HUDEP-2 (cell line): ENCODE data around the gene CYP4F2.
"Not testable (repeated sequence)": the region's sequence is repeated elsewhere in the genome, so short reads cannot be mapped to it uniquely, and the experiment has no call there.

Experiments used
- DNase-seq, 76 experiments: peaks; one replicate each; lab custom pipeline; 2025; ENCODE audit not compliant: unreplicated experiment in 76 of 76; lab: John Stamatoyannopoulos, UW

Gene CYP4F2

GRCh38 chr19:15900504-15900903 is 2.6 kb upstream of the CYP4F2 start:
- DNase-seq = no peak

- DNase-seq = not testable (repeated sequence)
These were observed 2.2 kb upstream of the CYP4F2 start for GRCh38 chr19:15900032-15900431.

- DNase-seq = not testable (repeated sequence)
These were observed 1.7 kb upstream of the CYP4F2 start for GRCh38 chr19:15899561-15899960.

GRCh38 chr19:15897026-15897737 is 692 bp downstream of the CYP4F2 start:
- DNase-seq = no peak

- no peak for DNase-seq
These were observed 1.9 kb downstream of the CYP4F2 start for GRCh38 chr19:15895876-15896430.

DNA sequence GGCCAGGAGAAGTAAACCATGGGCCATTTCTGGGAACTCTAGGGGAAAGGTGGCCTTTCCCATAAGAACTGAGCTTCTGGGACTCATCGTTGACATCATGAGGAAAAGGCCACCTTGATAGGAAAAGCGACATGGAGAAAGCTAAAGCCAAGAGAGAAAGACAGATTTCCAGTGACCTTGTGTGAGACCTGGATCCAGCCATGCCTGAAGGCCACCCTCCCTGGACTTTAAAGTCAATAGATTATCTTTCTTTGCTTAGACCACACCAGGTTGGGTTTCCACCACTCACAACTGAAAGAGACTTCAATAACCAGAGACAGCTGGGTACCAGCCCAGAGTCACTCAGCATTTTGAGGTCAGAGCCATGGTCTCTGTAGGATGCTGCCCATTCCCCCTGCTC is 3.5 kb downstream of the CYP4F2 start:
- DNase-seq = no peak

- DNase-seq = no peak
These were observed 4.4 kb downstream of the CYP4F2 start for GRCh38 chr19:15893477-15893876.

- DNase-seq = no peak
These were observed 5.9 kb downstream of the CYP4F2 start for GRCh38 chr19:15892012-15892411.

DNA sequence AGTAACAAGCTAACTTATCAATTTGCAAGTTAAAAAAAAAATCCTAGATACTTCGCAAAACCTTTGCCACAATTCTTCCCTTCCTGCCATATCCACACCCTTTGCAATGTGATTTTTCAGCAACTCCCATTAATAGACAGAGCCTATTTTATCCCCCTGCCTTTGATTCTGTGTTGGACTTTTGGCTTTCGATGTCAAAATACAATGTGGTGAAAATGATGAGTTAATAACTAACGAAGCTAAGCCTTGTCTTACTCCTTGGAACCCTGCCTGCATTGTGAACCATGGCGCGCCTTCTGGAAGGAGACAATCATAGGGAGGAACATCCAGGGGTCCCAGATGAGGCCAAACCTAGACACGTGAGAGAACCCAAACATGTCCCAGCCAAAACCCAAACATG is 6.4 kb downstream of the CYP4F2 start:
- no peak for DNase-seq

GRCh38 chr19:15889339-15889738 is 8.5 kb downstream of the CYP4F2 start:
- not testable (repeated sequence) for DNase-seq

DNA sequence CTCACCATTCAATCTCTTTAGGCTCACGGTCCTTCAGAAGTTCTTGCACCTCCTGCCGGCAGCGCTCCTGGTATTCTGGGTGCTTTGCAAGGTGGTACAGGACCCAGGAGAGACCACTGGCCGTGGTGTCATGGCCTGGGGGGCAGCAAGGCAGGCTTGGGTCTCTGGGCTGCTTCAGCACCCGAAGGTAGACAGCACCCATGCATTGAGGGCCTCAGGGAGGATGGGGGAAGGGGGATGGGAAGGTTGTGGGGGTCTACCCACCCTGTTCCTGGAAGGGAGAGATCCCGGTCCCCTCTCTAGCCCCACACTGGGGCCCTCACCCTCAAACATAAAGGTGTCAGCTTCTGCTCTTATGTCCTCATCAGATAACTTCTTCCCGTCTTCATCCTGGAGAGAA is 12.0 kb downstream of the CYP4F2 start:
- no peak for DNase-seq

DNA sequence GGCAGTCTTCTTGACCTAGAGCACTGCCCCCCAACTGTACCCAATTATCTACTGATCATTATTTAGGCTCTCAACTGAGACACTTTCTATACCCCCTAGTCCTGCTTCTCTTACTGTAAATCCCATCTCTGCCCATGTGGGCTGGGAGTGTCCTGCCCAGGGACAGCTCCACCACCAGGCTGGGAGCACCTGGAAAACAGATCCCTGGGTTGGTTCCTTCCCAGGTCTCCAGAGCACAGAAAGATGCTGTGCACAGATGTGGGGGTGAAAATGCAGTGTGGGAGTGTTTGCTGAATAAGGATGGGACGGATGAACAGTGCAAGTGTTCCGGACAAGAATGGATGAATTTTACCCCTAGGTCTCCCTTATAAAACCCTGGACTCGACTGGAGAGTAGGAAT is 12.7 kb downstream of the CYP4F2 start:
- DNase-seq = no peak

GRCh38 chr19:15883329-15883728 is 14.5 kb downstream of the CYP4F2 start:
- not testable (repeated sequence) for DNase-seq

DNA sequence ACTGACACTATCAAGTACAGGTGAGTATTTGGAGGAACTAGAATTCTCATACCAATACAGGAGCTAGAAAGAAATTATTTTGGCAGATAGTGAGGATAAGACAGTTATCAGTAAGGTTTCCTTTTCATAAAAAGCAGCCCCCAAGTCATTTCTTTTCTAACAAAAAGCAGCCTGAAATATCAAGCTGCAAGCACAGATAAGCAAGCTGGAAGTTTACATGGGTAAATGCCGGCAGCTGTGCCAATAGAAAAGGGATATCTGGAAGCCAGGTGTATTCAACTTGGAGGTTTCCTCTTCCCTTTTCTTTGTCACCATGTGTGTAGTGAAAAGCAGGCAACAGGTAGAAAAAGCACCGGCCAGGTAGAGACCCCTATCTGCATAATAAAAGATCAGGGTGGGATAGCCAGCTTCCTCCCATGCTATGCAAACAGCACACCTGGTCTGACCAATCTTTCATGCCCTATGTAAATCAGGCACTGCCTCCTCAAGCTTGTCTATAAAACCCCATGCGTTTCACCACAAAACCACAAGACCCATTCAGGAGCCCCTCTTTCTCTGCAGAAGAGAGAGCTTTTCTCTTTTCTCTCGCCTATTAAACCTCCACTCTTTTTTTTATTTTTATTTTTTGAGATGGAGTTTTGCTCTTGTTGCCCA is 22.9 kb downstream of the CYP4F2 start:
- DNase-seq = peak in 1 of 76 experiments; percentile 15

- not testable (repeated sequence) for DNase-seq
These were observed 24.1 kb downstream of the CYP4F2 start for GRCh38 chr19:15873771-15874170.

DNA sequence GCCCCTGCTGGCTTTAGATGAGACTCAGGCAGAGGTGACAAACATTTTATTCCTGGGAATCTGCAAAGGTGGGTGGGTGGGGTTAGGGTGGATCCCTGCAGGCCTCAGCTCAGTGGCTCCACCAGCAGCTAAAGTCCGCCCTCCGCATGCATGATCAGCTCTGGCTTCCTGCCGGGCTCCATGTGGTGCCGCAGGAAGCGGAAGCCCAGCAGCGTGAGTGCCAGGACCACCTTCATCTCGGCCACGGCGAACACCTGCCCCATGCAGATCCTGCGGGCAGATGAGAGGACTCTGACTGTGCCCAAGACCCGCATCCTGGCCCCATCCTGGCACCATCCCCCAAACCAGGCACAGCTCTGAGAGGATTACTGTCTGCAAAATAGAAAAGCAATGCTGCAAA is 26.3 kb downstream of the CYP4F2 start:
- DNase-seq = no peak

DNA sequence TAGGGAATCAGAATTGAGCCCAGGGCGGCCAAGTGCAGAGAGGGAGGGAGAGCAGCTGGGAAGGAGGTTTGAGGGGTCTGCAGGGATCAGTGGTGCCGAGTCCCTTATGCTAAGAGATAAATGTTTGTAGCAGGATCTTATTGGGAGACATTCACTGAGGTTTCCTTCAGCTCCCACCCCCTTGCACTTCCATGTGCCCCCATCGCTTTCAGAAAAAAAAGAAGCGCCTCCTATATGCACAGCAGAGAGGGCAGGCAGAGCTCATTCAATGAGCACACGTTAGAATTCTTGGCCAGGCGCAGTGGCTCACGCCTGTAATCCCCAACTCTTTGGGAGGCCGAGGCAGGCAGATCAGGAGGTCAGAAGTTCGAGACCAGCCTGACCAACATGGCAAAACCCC is 28.0 kb downstream of the CYP4F2 start:
- no peak for DNase-seq

DNA sequence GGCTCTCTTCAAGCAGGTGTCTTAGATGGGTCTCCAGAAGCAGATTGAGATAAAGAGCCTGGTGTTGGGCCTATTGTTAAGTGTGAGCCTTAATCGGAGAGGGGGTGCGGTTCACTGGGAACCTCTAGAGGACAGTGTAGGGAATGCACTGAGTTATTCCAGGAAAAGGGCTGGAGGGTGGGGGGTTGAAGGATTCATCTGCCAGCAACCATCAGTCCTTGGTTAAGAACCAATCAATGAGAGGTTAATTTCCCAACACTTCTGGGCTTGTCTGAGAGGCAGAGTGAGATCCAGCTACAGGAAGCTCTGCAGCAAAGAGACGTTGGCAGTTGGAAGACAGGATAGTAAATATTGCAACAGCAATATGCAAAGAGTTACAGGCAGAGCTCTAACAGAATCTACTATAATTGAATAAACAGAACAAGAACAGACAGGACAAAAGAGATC is 28.7 kb downstream of the CYP4F2 start:
- DNase-seq = peak in 57 of 76 experiments; percentile 17 to 79 (median 51)

GRCh38 chr19:15866636-15867035 is 31.2 kb downstream of the CYP4F2 start:
- peak in 1 of 76 experiments; percentile 13 for DNase-seq

GRCh38 chr19:15864824-15865223 is 33.0 kb downstream of the CYP4F2 start:
- peak in 3 of 76 experiments; percentile 9 to 25 (median 18) for DNase-seq

GRCh38 chr19:15863272-15863671 is 34.6 kb downstream of the CYP4F2 start:
- DNase-seq = no peak

GRCh38 chr19:15862444-15862843 is 35.4 kb downstream of the CYP4F2 start:
- no peak for DNase-seq
